ENCODE data around the gene TREM1. TPM values are rescaled to one million over a fixed set of nuclear protein-coding genes. Genes with fewer than 3 reads are reported as not detected.
A peak's percentile ranks its signal among the peaks of the same experiment; 100 is the strongest.
"Not testable (repeated sequence)": the region's sequence is repeated elsewhere in the genome, so short reads cannot be mapped to it uniquely, and the experiment has no call there.

The TREM1 gene
- polyA plus RNA-seq, 3 donors from 2014 or later = 2.8 TPM; not detected in 2

DNA sequence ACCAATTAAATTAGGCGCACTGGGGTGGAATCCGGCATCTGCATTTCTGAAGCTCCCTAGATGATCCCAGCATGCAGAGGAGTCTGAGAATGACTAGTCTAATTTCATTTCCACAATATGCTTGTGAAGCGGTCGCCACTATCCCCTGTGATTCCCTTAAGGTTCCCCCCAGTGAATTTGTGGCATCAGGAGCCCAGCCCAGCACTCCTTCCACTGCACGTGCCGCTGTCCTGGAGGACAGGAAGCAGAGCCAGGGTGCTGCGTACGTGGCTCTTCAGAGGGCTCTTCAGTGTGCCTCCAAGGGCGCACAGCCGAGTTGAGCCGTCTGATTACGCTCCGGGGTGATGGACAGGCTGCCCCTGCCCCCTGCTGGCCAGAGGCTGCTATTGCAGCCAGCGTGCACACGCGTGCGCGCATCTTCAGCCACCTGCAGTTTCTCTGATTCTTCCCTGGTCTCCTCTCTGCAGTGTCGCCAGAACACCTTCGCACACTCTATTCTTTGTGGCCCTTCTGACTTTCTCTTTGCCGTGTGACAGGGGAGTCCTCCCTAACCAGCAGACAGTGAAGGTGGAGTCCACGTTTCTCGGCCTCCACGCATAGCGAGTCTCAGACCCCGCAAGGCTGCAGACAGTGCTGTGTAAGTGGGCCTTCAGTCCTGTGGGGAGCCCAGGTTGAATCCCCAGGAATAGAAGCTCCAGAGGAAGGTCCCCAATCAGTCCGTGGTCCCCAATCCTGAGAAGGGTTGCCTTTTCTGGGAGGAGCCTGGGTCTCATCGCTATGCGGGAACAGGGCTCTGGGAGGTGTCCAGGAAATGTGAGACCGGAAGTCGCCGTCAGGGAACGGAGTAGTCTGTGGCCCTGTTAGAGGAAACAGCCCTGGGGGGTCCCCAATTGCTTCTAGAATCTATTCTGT is 32.4 kb upstream of the TREM1 start:
- Mint-ChIP-seq H3K27me3 (ENCODE audit: low read depth in 3 of 3) (peaks cover 3 to 9% (median 7%) of the 10 kb centered on the region in 3 donors), H3K9me3 (no peaks in the 10 kb centered on the region), H3K4me3 (peak overlapping the region; percentile 29 to 54 (median 44)), H3K36me3 (no peaks in the 10 kb centered on the region), H3K4me1 (peaks cover 5 to 13% of the 10 kb centered on the region in 2 donors), H3K27ac (peak overlapping the region in 1 of 6 donors; percentile 61)
- DNase-seq = peak; percentile 68 to 79 (median 77)

DNA sequence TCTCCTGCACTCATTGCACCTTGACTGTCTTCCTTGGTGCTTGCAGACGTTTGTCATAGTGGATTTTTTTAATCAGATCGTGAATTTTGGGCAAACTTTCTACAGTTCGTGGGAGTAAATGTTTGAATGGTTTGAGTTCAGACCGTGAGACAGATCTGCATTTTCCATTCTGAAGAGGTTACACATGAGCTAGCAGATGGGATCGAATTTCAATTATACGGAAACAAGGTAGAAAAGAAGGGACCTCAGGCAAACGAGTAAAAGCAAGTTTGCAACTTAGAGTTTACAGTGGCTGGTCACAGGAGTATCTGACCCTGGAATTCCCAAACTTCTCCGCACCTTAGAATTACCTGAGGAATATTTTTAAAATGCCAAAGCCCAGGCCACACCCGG is 31.8 kb upstream of the TREM1 start:
- H3K9me3 Mint-ChIP-seq = no peaks in the 10 kb centered on the region
- peaks cover 5 to 13% of the 10 kb centered on the region in 2 donors for H3K4me1 Mint-ChIP-seq
- peak overlapping the region in 1 of 6 donors; percentile 11 for H3K27ac Mint-ChIP-seq
- DNase-seq = no peak
- H3K27me3 Mint-ChIP-seq (ENCODE audit: low read depth in 3 of 3) = peaks cover 3 to 9% (median 7%) of the 10 kb centered on the region in 3 donors
- H3K36me3 Mint-ChIP-seq = no peaks in the 10 kb centered on the region
- peak overlapping the region in 1 of 5 donors; percentile 30 for H3K4me3 Mint-ChIP-seq

DNA sequence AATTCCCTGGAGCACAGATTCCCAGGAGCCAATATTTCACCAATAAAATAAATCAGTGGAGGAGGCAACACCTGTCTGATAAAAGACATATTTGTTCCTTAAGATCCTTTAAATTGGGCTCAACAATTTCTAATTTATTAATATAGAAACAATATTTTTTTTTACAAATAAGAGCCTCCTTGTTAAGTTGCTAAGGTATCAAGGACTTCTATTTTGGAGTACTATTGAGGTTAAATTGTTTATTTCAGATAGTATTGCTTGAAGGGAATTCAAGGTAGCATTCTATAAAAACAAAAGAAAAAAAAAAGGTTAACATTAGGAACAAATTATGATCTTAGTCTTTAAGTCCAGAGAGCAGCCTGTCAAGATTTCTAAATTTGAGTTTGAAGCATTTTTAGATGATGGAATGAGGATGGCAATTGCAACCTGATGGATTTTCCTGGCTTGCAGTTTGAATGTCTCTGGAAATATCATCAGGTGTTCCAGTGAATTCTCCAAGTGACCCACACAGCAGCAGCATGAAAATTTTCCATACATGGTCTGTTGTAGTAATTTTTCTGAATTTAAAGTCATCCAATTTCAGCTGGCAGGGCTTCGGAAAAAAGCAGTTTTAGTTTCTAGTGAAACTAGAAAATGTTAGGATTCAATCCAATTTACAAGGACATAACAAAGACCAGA is 29.6 kb upstream of the TREM1 start:
- Mint-ChIP-seq H3K27me3 (ENCODE audit: low read depth in 3 of 3) (peaks cover 6 to 16% (median 7%) of the 10 kb centered on the region in 3 donors), H3K27ac (no peak overlapping the region), H3K4me3 (no peak overlapping the region), H3K4me1 (peaks cover 5 to 13% of the 10 kb centered on the region in 2 donors), H3K36me3 (no peaks in the 10 kb centered on the region), H3K9me3 (no peaks in the 10 kb centered on the region)
- DNase-seq = no peak

DNA sequence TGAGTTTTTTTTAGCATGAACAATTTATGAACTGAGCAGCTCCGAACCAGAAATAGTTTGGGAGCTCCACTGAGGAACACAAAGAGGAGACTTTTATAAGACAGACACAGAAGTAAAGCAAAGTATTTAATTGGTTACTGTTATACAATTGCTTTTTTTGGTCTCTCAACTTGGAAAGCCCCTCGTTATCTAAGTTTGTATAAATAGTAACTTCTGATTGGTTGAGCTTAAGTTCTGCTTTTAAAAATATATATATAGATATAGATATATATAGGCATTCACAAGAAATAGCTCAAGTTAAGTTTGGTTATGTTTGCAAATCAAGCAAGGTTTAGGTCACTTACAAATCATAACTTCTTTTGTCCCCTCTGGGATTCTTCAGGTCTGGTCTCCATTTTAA is 28.7 kb upstream of the TREM1 start:
- Mint-ChIP-seq H3K4me3 (no peak overlapping the region), H3K4me1 (peaks cover 5 to 13% of the 10 kb centered on the region in 2 donors), H3K27me3 (ENCODE audit: low read depth in 3 of 3) (peaks cover 6 to 16% (median 7%) of the 10 kb centered on the region in 3 donors), H3K27ac (no peak overlapping the region), H3K36me3 (no peaks in the 10 kb centered on the region), H3K9me3 (no peaks in the 10 kb centered on the region)
- no peak for DNase-seq

DNA sequence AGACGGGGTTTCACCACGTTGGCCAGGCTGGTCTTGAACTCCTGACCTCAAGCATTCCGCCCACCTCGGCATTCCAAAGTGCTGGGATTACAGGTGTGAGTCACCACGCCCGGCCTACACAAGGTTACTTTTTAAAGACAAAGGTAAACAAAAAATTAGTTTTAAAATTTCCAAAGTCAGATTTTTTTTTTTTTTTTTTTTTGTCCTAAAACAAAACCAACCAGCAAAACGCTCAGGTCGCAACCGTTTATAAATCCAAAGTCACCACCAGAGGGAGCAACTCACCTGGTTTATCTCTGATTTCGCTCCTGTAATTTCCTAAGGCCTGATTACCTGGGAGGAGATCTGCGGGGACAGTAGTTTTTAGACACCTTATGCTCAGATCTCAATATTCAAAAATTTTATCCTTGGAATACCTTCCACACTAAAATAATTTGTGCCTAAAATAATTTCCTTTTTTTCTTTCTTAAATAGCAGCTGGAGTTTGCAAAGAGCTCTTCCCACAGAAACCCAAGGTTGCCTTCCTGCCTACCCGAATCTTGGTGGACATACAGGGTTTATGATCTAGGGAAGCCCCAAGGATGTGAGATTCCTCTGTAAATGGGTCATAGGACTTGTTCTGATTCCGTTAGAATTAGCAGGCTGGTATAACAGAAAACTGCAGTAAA is 19.8 kb upstream of the TREM1 start:
- H3K27ac Mint-ChIP-seq = no peak overlapping the region

DNA sequence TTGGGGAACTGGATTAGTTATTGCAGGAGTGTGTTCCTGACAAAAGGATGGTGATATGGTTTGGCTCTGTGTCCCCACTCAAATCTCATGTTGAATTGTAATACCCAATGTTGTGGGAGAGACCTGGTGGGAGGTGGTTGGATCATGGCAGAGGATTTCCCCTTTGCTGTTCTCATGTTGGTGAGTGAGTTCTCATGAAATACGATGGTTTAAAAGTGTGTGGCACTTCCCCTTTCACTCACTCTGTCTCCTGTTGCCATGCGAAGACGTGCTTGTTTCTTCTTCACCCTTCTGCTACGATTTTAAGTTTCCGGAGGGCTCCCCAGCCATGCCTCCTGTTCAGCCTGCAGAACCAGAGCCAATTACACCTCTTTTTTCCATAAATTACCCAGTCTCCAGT is 16.2 kb upstream of the TREM1 start:
- peaks cover 0 to 2% (median 0%) of the 10 kb centered on the region in 3 donors for H3K27me3 Mint-ChIP-seq (ENCODE audit: low read depth in 3 of 3)
- peaks cover 14 to 20% of the 10 kb centered on the region in 2 donors for H3K4me1 Mint-ChIP-seq
- DNase-seq = no peak
- no peak overlapping the region for H3K27ac Mint-ChIP-seq
- H3K9me3 Mint-ChIP-seq = peaks cover 0 to 2% (median 0%) of the 10 kb centered on the region in 6 donors
- H3K4me3 Mint-ChIP-seq = no peak overlapping the region
- no peaks in the 10 kb centered on the region for H3K36me3 Mint-ChIP-seq

More for the DNA sequence above, 19.8 kb upstream of the TREM1 start:
- Mint-ChIP-seq H3K9me3 (no peaks in the 10 kb centered on the region), H3K36me3 (peaks cover 0 to 3% (median 0%) of the 10 kb centered on the region in 3 donors), H3K4me1 (no peaks in the 10 kb centered on the region), H3K4me3 (no peak overlapping the region), H3K27me3 (ENCODE audit: low read depth in 3 of 3) (peaks cover 0 to 5% (median 2%) of the 10 kb centered on the region in 3 donors)
- DNase-seq = peak; percentile 37 to 42 (median 40)

DNA sequence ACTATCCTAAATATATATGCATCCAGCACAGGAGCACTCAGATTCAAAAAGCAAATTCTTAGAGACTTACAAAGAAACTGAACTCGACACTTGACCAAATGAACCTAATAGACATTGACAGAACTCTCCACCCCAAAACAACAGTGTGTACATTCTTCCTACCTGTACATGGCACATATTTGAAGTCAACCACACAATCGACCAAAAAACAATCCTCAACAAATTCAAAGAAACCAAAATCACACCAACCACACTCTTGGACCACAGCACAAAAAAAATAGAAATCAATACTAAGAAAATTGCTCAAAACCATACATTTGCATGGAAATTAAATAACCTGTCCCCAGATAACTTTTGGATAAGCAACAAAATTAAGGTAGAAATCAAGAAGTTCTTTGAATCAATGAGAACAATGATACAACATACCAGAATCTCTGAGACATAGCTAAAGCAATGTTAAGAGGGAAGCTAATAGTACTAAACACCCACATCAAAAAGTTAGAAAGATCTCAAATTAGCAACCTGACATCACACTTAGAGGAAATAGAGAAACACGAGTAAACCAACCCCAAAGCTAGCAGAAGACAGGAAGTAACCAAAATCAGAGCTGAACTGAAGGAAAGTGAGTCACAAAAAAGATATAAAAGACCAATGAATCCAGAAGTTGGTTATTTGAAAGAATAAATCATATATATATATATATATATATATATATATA is 12.5 kb upstream of the TREM1 start:
- Mint-ChIP-seq H3K4me3 (peak overlapping the region in 4 of 5 donors; percentile 26 to 55 (median 34)), H3K36me3 (no peaks in the 10 kb centered on the region), H3K27ac (peak overlapping the region in 3 of 6 donors; percentile 2 to 31 (median 29)), H3K9me3 (peaks cover 0 to 2% (median 0%) of the 10 kb centered on the region in 6 donors), H3K4me1 (peaks cover 14 to 25% of the 10 kb centered on the region in 2 donors), H3K27me3 (ENCODE audit: low read depth in 3 of 3) (peaks cover under 1 to 2% (median 2%) of the 10 kb centered on the region in 3 donors)
- peak; percentile 17 to 36 (median 25) for DNase-seq

DNA sequence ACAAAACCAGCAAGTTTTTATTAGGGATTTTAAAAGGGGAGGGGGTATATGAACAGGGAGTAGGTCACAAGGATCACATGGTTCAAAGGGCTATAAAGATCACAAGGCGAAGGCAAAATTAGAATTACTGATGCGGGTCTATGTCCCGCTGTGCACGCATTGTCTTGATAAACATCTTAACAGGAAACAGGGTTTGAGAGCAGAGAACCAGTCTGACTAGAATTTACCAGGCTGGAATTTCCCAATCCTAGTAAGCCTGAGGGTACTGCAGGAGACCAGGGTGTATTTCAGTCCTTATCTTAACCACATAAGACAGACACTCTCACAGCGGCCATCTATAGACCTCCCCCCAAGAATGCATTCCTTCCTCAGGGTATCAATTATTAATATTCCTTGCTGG is 10.8 kb upstream of the TREM1 start:
- not testable (repeated sequence) for H3K36me3 Mint-ChIP-seq; H3K9me3 Mint-ChIP-seq; DNase-seq; H3K4me3 Mint-ChIP-seq; H3K27me3 Mint-ChIP-seq (ENCODE audit: low read depth in 3 of 3); H3K27ac Mint-ChIP-seq
- H3K4me1 Mint-ChIP-seq = peaks cover 14 to 25% of the 10 kb centered on the region in 2 donors

DNA sequence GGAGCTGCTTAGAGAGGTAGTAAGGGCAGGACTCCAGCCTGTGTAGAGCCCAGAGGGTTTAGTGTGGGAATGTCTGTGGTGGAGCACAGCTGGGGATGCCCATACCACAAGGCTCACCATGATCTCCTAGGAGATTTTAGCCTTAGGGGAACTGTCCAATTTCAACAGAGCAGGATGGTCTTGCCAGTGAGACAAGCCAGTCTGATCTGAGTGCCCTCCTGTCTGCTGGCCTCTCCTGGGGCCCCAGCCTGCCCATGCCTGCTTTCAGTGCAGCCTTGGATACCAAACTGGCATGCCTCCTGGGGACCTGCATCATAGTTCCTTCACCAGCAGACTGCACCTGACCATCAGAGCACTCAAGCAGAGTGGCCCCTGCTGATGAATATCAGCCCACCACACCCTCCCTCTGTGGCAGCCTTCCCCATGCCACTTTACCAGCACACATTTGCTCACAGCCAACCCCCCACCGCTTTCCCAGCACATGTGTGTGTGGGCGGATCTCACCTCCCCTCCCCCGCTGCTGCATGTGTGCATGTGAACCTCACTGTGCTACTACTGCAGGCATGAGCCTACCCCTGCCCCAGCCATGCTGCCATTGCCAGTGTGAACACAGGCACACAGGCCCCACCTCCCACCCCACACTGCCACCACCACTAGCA is 7.9 kb upstream of the TREM1 start:
- Mint-ChIP-seq H3K4me1 (peaks cover 12 to 20% of the 10 kb centered on the region in 2 donors), H3K9me3 (peaks cover 0 to 2% (median 0%) of the 10 kb centered on the region in 6 donors), H3K27ac (no peak overlapping the region), H3K27me3 (ENCODE audit: low read depth in 3 of 3) (peaks cover 0 to 3% (median 2%) of the 10 kb centered on the region in 3 donors), H3K4me3 (no peak overlapping the region), H3K36me3 (no peaks in the 10 kb centered on the region)
- DNase-seq = no peak

DNA sequence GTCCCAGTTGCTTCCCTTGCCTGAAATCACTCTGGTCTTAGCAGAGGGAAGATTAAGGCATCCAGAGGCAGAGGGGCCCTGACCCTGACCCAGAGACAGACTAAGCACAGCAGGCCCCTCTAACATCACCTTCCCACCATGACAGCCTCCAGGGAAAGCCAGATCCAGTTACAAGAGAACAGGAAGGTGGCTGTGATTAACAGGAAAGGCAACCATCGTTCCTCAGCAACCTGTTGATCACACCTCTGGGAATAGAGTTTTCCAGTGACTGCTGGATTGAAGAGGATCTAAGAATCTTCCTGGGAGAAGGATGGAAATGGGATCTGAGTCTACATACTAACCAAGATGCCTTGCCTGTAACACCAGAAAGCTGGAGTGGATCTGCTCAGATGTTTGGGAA is 5.2 kb upstream of the TREM1 start:
- H3K4me1 Mint-ChIP-seq = no peaks in the 10 kb centered on the region
- H3K27ac Mint-ChIP-seq = no peak overlapping the region
- H3K4me3 Mint-ChIP-seq = no peak overlapping the region

DNA sequence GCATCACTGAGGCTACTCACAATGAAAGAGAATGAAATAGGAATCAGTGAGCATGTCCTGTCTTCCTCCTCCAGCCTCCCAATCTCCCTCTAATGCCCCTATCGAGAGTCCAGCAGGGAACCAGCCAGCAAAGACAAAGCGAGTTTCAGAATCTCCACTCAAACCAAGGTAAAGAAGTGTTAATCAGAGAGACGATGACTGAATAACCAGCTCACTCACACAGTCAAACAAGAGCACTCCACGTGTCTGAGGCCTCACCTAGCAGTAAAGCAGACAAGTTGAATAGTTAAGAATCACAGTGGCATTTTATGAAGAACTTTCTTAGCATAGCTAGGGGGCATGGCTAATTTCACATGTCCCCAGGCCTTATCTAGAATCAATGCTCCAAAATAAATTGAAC is 3.3 kb upstream of the TREM1 start:
- Mint-ChIP-seq H3K4me3 (no peak overlapping the region), H3K36me3 (no peaks in the 10 kb centered on the region), H3K9me3 (no peaks in the 10 kb centered on the region), H3K4me1 (no peaks in the 10 kb centered on the region), H3K27ac (no peak overlapping the region), H3K27me3 (ENCODE audit: low read depth in 3 of 3) (peaks cover 0 to 11% (median 9%) of the 10 kb centered on the region in 3 donors)
- no peak for DNase-seq

More for the DNA sequence above, 5.2 kb upstream of the TREM1 start:
- peaks cover 0 to 4% (median 3%) of the 10 kb centered on the region in 3 donors for H3K27me3 Mint-ChIP-seq (ENCODE audit: low read depth in 3 of 3)
- H3K36me3 Mint-ChIP-seq = no peaks in the 10 kb centered on the region
- no peaks in the 10 kb centered on the region for H3K9me3 Mint-ChIP-seq
- DNase-seq = no peak

DNA sequence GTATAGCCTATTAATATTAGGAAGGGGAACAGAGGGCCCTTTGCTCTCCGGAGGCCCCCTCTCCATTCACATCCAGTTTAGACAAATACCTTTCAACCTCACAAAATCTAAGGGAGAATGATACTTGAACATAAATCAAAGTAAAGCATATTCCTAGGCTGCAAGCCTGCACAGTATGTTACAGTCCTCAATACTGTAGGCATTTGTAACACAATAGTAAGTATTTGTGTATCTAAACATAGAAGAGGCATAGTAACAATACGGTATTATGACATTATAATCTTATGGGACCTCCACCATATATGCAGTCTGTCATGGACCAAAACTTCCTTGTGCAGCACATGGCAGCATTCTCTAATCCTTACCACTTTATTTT is 2.3 kb upstream of the TREM1 start:
- H3K9me3 Mint-ChIP-seq = no peaks in the 10 kb centered on the region
- H3K4me1 Mint-ChIP-seq = no peaks in the 10 kb centered on the region
- H3K27ac Mint-ChIP-seq = no peak overlapping the region
- no peak overlapping the region for H3K4me3 Mint-ChIP-seq
- H3K27me3 Mint-ChIP-seq (ENCODE audit: low read depth in 3 of 3) = peaks cover 0 to 12% (median 9%) of the 10 kb centered on the region in 3 donors
- DNase-seq = no peak
- H3K36me3 Mint-ChIP-seq = no peaks in the 10 kb centered on the region

Data from immature natural killer cell (primary cell).